WTC11 (cell line): ENCODE results near the gene FAM20C. TPM values are rescaled to one million over a fixed set of nuclear protein-coding genes. Genes with fewer than 3 reads are reported as not detected.

Experiments used
- ATAC-seq: fragments of 200-7000 bp; cut with Tn5 transposase; 2 replicates; pipeline ENCODE4 v1.10.0; 2021; ENCODE audit warnings: mild to moderate bottlenecking, moderate library complexity
- CTCF ChIA-PET: fragments of 300-600 bp; sonication (Branson Sonifier 250); formaldehyde crosslinking; loops from one replicate; lab custom pipeline; 2021; ENCODE audit warnings: antibody characterized with exemption; lab: Charles Lee
- POLR2A ChIA-PET: fragments of 350-600 bp; sonication (Branson Sonifier 250); formaldehyde crosslinking; loops from one replicate; lab custom pipeline; 2021; ENCODE audit warnings: antibody characterized with exemption; lab: Charles Lee
- DNase-seq: peaks from one replicate; pipeline ENCODE4 v3.0.0; 2021; ENCODE audit warnings: low spot score
- H3K27ac Mint-ChIP-seq: 2 replicates; pipeline ENCODE4 v1.8.0; 2021; ENCODE audit warnings: mixed read lengths
- H3K27me3 Mint-ChIP-seq: 2 replicates; pipeline ENCODE4 v1.8.0; 2021; ENCODE audit warnings: low read depth, mild to moderate bottlenecking, moderate library complexity, mixed read lengths
- H3K36me3 Mint-ChIP-seq: 2 replicates; pipeline ENCODE4 v1.8.0; 2021; ENCODE audit warnings: mixed read lengths
- H3K4me1 Mint-ChIP-seq: 2 replicates; pipeline ENCODE4 v1.8.0; 2022; ENCODE audit warnings: mixed read lengths
- H3K4me3 Mint-ChIP-seq: 2 replicates; pipeline ENCODE4 v1.8.0; 2021; ENCODE audit warnings: mild to moderate bottlenecking, moderate library complexity, mixed read lengths
- H3K9me3 Mint-ChIP-seq: 2 replicates; pipeline ENCODE4 v1.8.0; 2021; ENCODE audit warnings: mixed read lengths
- ATF1 ChIP-seq: sonication (generic); formaldehyde crosslinking; IDR thresholded peaks from 2 replicates; pipeline ENCODE4 v1.8.1; 2023; ENCODE audit warnings: mild to moderate bottlenecking, moderate library complexity, missing genetic modification reagents
- FOXJ3 ChIP-seq: sonication (generic); formaldehyde crosslinking; IDR thresholded peaks from 2 replicates; pipeline ENCODE4 v1.9.0; 2021; ENCODE audit warnings: missing genetic modification reagents, mild to moderate bottlenecking, borderline replicate concordance
- FOXP1 ChIP-seq: sonication (generic); formaldehyde crosslinking; IDR thresholded peaks from 2 replicates; pipeline ENCODE4 v1.8.0; 2022; ENCODE audit warnings: missing genetic modification reagents, mild to moderate bottlenecking, moderate library complexity, borderline replicate concordance
- GRHL2 ChIP-seq: fragments of 250-450 bp; sonication (Bioruptor Pico); IDR thresholded peaks from 2 replicates; pipeline ENCODE4 v1.8.0; 2022; ENCODE audit warnings: mild to moderate bottlenecking, moderate library complexity; ENCODE audit not compliant: insufficient replicate concordance, severe bottlenecking
- HMGA2 ChIP-seq: fragments of 250-450 bp; sonication (Bioruptor Pico); IDR thresholded peaks from 2 replicates; pipeline ENCODE4 v1.4.0; 2021; ENCODE audit warnings: mild to moderate bottlenecking, moderate library complexity
- NFATC4 ChIP-seq: fragments of 250-450 bp; sonication (Bioruptor Pico); IDR thresholded peaks from 2 replicates; pipeline ENCODE4 v1.9.0; 2021; ENCODE audit warnings: mild to moderate bottlenecking
- PRRX2 ChIP-seq: fragments of 250-450 bp; sonication (Bioruptor Pico); IDR thresholded peaks from 2 replicates; pipeline ENCODE4 v1.8.0; 2021; ENCODE audit warnings: mild to moderate bottlenecking
- RELA ChIP-seq: sonication (generic); formaldehyde crosslinking; IDR thresholded peaks from 2 replicates; pipeline ENCODE4 v1.8.1; 2022; ENCODE audit warnings: missing genetic modification reagents, mild to moderate bottlenecking, borderline replicate concordance
- SMAD3 ChIP-seq: sonication (generic); formaldehyde crosslinking; IDR thresholded peaks from 2 replicates; pipeline ENCODE4 v1.8.0; 2022; ENCODE audit warnings: missing genetic modification reagents, mild to moderate bottlenecking, borderline replicate concordance
- SP1 ChIP-seq: sonication (generic); formaldehyde crosslinking; conservative IDR thresholded peaks from 2 replicates; pipeline ENCODE4 v1.8.1; 2022; ENCODE audit warnings: missing genetic modification reagents
- ZNF121 ChIP-seq: sonication (generic); formaldehyde crosslinking; IDR thresholded peaks from 2 replicates; pipeline ENCODE4 v1.8.0; 2023; ENCODE audit warnings: missing genetic modification reagents
- ZNF219 ChIP-seq: sonication (generic); formaldehyde crosslinking; IDR thresholded peaks from 2 replicates; pipeline ENCODE4 v1.8.0; 2023; ENCODE audit warnings: missing genetic modification reagents, mild to moderate bottlenecking, borderline replicate concordance
- ZNF232 ChIP-seq: sonication (generic); formaldehyde crosslinking; IDR thresholded peaks from 2 replicates; pipeline ENCODE4 v1.8.0; 2022; ENCODE audit warnings: mild to moderate bottlenecking, missing genetic modification reagents
- total RNA-seq: library from RNA; stranded (reverse); gene quantifications from 3 replicates; pipeline ENCODE4 v1.2.3, GENCODE V29; 2021
- TF ChIP-seq, protein P1 (sequence below): fragments of 250-450 bp; sonication (Bioruptor Pico); IDR thresholded peaks from 2 replicates; pipeline ENCODE4 v1.9.0; 2021; ENCODE audit warnings: moderate library complexity, mild to moderate bottlenecking, inconsistent platforms, borderline replicate concordance
- TF ChIP-seq, protein P2 (sequence below): fragments of 250-450 bp; sonication (Bioruptor Pico); IDR thresholded peaks from 2 replicates; pipeline ENCODE4 v2.1.2; 2022; ENCODE audit warnings: mild to moderate bottlenecking, moderate library complexity
- TF ChIP-seq, protein P3 (sequence below): sonication (generic); formaldehyde crosslinking; IDR thresholded peaks from 2 replicates; pipeline ENCODE4 v1.8.1; 2022; ENCODE audit warnings: mild to moderate bottlenecking, missing genetic modification reagents, moderate library complexity, borderline replicate concordance
- TF ChIP-seq, protein P4 (sequence below): fragments of 250-450 bp; sonication (Bioruptor Pico); conservative IDR thresholded peaks from 2 replicates; pipeline ENCODE4 v1.9.0; 2021; ENCODE audit warnings: mild to moderate bottlenecking
- TF ChIP-seq, protein P5 (sequence below): sonication (generic); formaldehyde crosslinking; conservative IDR thresholded peaks from 2 replicates; pipeline ENCODE4 v1.8.1; 2023; ENCODE audit warnings: mild to moderate bottlenecking, low read depth, missing genetic modification reagents, moderate library complexity
- TF ChIP-seq, protein P6 (sequence below): sonication (generic); formaldehyde crosslinking; IDR thresholded peaks from 2 replicates; pipeline ENCODE4 v1.8.1; 2023; ENCODE audit warnings: mild to moderate bottlenecking, moderate library complexity, missing genetic modification reagents
- TF ChIP-seq, protein P7 (sequence below): sonication (generic); formaldehyde crosslinking; IDR thresholded peaks from 2 replicates; pipeline ENCODE4 v1.8.1; 2022; ENCODE audit warnings: mild to moderate bottlenecking, moderate library complexity, missing genetic modification reagents

FAM20C gene
- total RNA-seq, 1 experiment from 2014 or later, result 64.9 TPM

DNA sequence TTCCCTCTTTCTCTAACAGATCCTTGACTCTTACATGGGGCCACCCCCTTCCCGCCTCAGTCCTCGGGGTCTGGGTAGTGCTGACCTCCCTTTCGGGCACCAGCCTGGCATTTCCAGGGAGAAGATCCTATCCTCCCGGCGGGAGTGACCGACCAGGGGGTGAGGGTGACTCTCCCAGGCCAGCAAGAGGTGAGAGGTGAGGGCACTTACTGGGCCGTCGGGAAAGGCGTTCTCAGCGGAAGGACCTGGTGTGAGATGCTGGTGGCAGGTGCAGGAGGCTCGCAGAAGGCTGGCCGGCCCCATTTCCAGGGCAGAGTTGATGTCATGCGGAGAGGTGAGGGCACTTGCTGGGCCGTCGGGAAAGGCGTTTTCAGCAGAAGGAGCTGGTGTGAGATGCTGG lies 93.4 kb downstream of the FAM20C start:
- Mint-ChIP-seq H3K36me3 (0 out of 2 replicates have a peak, but pooled peaks cover 5% of the 10 kb centered on the region), H3K27me3 (peaks cover 38% of the 10 kb centered on the region)

DNA sequence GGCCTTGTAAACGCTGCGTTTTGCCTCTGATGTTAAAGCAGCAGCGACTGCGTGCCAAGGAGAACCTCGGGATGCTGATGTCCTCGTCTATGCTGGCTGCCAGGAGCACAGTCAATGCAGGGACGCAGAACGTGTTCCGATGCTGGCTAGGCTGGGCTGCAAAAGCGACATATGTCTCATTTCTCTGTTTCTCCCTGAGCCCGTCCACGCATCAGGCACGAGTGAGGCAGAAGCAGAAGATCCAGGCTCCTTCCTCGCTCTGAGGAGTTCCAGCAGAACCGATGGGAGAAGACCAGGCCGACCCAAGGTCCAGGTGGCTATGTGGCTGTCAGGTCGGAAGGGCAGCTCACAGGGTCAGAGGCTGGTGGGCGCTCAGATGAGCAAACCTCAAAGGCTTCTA lies 93.9 kb downstream of the FAM20C start:
- Mint-ChIP-seq H3K4me3 (no peak overlapping the region), H3K27ac (no peak overlapping the region), H3K4me1 (no peaks in the 10 kb centered on the region), H3K9me3 (peaks cover 5% of the 10 kb centered on the region; the same call in 1 of the 2 replicates), H3K27me3 (peaks cover 40% of the 10 kb centered on the region), H3K36me3 (0 out of 2 replicates have a peak, but pooled peaks cover 3% of the 10 kb centered on the region)
- ChIA-PET CTCF (no interaction called here), POLR2A (no interaction called here)
- TF ChIP-seq SP1 (CRISPR knock-in tag) (no peak), ATF1 (CRISPR knock-in tag) (no peak), FOXP1 (CRISPR knock-in tag) (no peak), ZNF121 (CRISPR knock-in tag) (no peak), HMGA2 (CRISPR knock-in tag) (no peak), GRHL2 (no peak), FOXJ3 (CRISPR knock-in tag) (no peak), SMAD3 (CRISPR knock-in tag) (no peak), ZNF232 (CRISPR knock-in tag) (no peak), PRRX2 (CRISPR knock-in tag) (no peak), RELA (CRISPR knock-in tag) (no peak), NFATC4 (CRISPR knock-in tag) (no peak)
- TF ChIP-seq, protein P1, sequence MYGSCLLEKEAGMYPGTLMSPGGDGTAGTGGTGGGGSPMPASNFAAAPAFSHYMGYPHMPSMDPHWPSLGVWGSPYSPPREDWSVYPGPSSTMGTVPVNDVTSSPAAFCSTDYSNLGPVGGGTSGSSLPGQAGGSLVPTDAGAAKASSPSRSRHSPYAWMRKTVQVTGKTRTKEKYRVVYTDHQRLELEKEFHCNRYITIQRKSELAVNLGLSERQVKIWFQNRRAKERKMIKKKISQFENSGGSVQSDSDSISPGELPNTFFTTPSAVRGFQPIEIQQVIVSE (CRISPR knock-in tag), result no peak
- TF ChIP-seq, protein P2, sequence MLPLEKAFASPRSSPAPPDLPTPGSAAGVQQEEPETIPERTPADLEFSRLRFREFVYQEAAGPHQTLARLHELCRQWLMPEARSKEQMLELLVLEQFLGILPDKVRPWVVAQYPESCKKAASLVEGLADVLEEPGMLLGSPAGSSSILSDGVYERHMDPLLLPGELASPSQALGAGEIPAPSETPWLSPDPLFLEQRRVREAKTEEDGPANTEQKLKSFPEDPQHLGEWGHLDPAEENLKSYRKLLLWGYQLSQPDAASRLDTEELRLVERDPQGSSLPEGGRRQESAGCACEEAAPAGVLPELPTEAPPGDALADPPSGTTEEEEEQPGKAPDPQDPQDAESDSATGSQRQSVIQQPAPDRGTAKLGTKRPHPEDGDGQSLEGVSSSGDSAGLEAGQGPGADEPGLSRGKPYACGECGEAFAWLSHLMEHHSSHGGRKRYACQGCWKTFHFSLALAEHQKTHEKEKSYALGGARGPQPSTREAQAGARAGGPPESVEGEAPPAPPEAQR (CRISPR knock-in tag), result no peak
- TF ChIP-seq, protein P3, sequence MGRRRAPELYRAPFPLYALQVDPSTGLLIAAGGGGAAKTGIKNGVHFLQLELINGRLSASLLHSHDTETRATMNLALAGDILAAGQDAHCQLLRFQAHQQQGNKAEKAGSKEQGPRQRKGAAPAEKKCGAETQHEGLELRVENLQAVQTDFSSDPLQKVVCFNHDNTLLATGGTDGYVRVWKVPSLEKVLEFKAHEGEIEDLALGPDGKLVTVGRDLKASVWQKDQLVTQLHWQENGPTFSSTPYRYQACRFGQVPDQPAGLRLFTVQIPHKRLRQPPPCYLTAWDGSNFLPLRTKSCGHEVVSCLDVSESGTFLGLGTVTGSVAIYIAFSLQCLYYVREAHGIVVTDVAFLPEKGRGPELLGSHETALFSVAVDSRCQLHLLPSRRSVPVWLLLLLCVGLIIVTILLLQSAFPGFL (CRISPR knock-in tag), result no peak
- TF ChIP-seq, protein P4, sequence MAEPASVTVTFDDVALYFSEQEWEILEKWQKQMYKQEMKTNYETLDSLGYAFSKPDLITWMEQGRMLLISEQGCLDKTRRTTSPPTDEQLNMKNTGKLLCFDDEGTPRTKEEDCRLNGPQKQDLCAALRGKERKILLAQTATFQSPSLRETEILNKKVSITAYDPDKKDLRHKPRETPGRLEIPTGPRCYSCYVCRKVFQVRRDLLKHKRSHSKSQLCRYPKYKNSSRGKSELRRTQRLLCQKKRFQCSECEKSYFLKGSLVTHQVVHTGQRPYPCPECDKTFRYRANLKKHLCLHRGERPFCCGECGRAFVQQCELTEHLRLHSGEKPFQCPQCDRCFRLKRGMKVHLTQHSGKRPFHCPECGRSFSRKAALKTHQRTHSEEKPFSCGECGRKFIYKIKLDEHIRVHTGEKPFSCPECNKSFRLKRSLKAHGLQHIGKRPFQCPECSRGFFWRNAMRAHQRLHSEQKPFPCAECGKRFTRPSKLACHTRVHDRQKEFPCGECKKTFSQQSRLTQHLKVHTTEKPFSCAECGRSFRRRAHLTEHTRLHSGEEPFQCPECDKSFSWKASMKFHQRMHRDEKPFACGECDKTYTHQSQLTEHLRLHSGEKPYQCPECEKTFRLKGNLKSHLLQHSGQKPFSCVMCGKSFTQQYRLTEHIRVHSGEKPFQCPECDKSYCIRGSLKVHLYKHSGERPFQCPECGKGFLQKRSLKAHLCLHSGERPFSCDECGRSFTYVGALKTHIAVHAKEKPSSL, result no peak
- TF ChIP-seq, protein P5, sequence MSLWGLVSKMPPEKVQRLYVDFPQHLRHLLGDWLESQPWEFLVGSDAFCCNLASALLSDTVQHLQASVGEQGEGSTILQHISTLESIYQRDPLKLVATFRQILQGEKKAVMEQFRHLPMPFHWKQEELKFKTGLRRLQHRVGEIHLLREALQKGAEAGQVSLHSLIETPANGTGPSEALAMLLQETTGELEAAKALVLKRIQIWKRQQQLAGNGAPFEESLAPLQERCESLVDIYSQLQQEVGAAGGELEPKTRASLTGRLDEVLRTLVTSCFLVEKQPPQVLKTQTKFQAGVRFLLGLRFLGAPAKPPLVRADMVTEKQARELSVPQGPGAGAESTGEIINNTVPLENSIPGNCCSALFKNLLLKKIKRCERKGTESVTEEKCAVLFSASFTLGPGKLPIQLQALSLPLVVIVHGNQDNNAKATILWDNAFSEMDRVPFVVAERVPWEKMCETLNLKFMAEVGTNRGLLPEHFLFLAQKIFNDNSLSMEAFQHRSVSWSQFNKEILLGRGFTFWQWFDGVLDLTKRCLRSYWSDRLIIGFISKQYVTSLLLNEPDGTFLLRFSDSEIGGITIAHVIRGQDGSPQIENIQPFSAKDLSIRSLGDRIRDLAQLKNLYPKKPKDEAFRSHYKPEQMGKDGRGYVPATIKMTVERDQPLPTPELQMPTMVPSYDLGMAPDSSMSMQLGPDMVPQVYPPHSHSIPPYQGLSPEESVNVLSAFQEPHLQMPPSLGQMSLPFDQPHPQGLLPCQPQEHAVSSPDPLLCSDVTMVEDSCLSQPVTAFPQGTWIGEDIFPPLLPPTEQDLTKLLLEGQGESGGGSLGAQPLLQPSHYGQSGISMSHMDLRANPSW, result no peak
- TF ChIP-seq, protein P6, sequence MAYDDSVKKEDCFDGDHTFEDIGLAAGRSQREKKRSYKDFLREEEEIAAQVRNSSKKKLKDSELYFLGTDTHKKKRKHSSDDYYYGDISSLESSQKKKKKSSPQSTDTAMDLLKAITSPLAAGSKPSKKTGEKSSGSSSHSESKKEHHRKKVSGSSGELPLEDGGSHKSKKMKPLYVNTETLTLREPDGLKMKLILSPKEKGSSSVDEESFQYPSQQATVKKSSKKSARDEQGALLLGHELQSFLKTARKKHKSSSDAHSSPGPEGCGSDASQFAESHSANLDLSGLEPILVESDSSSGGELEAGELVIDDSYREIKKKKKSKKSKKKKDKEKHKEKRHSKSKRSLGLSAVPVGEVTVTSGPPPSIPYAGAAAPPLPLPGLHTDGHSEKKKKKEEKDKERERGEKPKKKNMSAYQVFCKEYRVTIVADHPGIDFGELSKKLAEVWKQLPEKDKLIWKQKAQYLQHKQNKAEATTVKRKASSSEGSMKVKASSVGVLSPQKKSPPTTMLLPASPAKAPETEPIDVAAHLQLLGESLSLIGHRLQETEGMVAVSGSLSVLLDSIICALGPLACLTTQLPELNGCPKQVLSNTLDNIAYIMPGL (CRISPR knock-in tag), result no peak
- TF ChIP-seq, protein P7, sequence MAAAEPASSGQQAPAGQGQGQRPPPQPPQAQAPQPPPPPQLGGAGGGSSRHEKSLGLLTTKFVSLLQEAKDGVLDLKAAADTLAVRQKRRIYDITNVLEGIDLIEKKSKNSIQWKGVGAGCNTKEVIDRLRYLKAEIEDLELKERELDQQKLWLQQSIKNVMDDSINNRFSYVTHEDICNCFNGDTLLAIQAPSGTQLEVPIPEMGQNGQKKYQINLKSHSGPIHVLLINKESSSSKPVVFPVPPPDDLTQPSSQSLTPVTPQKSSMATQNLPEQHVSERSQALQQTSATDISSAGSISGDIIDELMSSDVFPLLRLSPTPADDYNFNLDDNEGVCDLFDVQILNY (CRISPR knock-in tag), result no peak
- no peak for ATAC-seq
- no peak for DNase-seq

More for the DNA sequence above, 93.4 kb downstream of the FAM20C start:
- ChIA-PET CTCF (no interaction called here), POLR2A (no interaction called here)
- Mint-ChIP-seq H3K4me3 (no peak overlapping the region), H3K27ac (no peak overlapping the region)
- no peak for DNase-seq
- TF ChIP-seq ZNF219, result no peak
- TF ChIP-seq, all 79 proteins: peak for 0
- no peak for ATAC-seq
- Mint-ChIP-seq H3K9me3 (peaks cover 7% of the 10 kb centered on the region; the same call in 1 of the 2 replicates), H3K4me1 (no peaks in the 10 kb centered on the region)
